Measurements from ENCODE around the gene SRXN1. TPM values are rescaled to one million over a fixed set of nuclear protein-coding genes. Genes with fewer than 3 reads are reported as not detected.

The SRXN1 gene
- total RNA-seq, 5 donors from 2014 or later (not counting 1 experiment from before 2014, with no cell fraction given) = 1.5 to 10.1 (median 7.3) TPM

DNA sequence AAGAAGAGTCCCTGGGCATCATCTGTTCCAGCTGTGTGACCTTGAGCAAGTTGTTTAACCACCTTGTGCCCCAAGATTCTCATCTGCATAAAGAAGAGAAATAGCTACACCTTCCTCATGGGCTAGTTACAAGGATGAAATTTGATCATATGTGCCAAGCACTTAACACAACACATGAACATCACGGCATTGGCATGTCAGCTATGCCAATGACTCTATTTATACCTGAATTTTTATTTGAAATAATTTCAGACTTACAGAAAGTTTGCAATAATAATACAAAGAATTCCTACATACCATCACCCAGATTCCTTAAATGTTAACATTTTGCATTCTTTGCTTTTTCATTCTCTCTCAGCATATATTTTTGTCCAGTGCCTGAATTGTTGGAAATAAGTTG is 21.9 kb downstream of the SRXN1 start:
- Mint-ChIP-seq H3K9me3 (no peaks in the 10 kb centered on the region), H3K4me3 (no peak overlapping the region), H3K27ac (no peak overlapping the region), H3K36me3 (no peaks in the 10 kb centered on the region), H3K4me1 (no peaks in the 10 kb centered on the region), H3K27me3 (peaks cover 18 to 20% of the 10 kb centered on the region in 2 donors)
- Histone ChIP-seq H3K27ac (ENCODE audit: low read length) (no peak overlapping the region), H3K4me1 (ENCODE audit: control insufficient read depth in 1 of 2, extremely low read depth in 1 of 2, insufficient read depth in 2 of 2, low read length in 2 of 2) (no peaks in the 10 kb centered on the region), H3K4me3 (ENCODE audit: control insufficient read depth in 1 of 2, extremely low read depth in 1 of 2, low read length in 1 of 2) (no peak overlapping the region), H3K36me3 (ENCODE audit: control insufficient read depth in 2 of 2, extremely low read depth in 1 of 2, insufficient read depth in 1 of 2, low read length in 1 of 2) (no peaks in the 10 kb centered on the region), H3K9me3 (no peaks in the 10 kb centered on the region), H3K27me3 (replicated peaks in 1 of 2; ENCODE audit: control insufficient read depth in 2 of 2, extremely low read depth in 1 of 2, insufficient read depth in 2 of 2, low read length in 1 of 2) (peaks cover 0 to 25% of the 10 kb centered on the region in 2 experiments)
- ChIA-PET POLR2A (no interaction called here), CTCF (interaction anchor here in 1 of 2 donors (0.7 kb wide), 1 partner anchor 277 kb away, joined by 11 read pairs; no protein-coding TSS in a partner anchor)
- DNase-seq (no peak), ATAC-seq (replicated peaks in 1 of 4) (no peak)
- WGBS (ENCODE audit: insufficient coverage) = no CpG with 5 or more reads among the region's 1 CpG

DNA sequence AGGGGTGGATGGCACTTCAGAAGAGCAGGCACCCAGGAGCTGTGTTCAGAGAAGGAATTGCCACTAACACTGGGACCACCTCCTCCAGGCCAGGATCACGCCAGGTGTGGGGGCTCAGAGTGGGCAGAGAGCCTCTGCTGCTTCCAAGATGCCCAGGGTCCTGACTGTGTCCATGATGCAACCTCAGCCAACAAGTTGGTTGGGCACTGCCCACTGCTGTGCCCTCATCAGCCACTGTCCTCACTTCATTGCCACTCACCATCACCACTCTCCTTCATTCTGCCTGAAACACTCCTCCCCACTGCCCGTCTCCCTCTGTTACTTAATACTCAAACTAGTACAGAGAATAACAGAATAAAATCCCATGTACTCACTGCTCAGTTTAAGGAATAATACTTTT is 26.4 kb downstream of the SRXN1 start:
- no peak overlapping the region for H3K4me3 ChIP-seq (ENCODE audit: control insufficient read depth in 1 of 2, extremely low read depth in 1 of 2, low read length in 1 of 2)
- ChIA-PET POLR2A (no interaction called here), CTCF (no interaction called here)
- H3K36me3 ChIP-seq (ENCODE audit: control insufficient read depth in 2 of 2, extremely low read depth in 1 of 2, insufficient read depth in 1 of 2, low read length in 1 of 2) = no peaks in the 10 kb centered on the region
- H3K36me3 Mint-ChIP-seq = no peaks in the 10 kb centered on the region
- H3K4me1 Mint-ChIP-seq = no peaks in the 10 kb centered on the region
- H3K27ac ChIP-seq (ENCODE audit: low read length) = no peak overlapping the region
- H3K27me3 ChIP-seq (replicated peaks in 1 of 2; ENCODE audit: control insufficient read depth in 2 of 2, extremely low read depth in 1 of 2, insufficient read depth in 2 of 2, low read length in 1 of 2) = peaks cover 0 to 23% of the 10 kb centered on the region in 2 experiments
- DNase-seq (no peak), ATAC-seq (replicated peaks in 1 of 4) (no peak)
- WGBS (ENCODE audit: insufficient coverage) = no CpG with 5 or more reads among the region's 2 CpGs
- no peak overlapping the region for H3K4me3 Mint-ChIP-seq
- H3K9me3 ChIP-seq = no peaks in the 10 kb centered on the region
- no peaks in the 10 kb centered on the region for H3K4me1 ChIP-seq (ENCODE audit: control insufficient read depth in 1 of 2, extremely low read depth in 1 of 2, insufficient read depth in 2 of 2, low read length in 2 of 2)
- no peak overlapping the region for H3K27ac Mint-ChIP-seq
- peaks cover 0 to 7% (median 2%) of the 10 kb centered on the region in 3 donors for H3K9me3 Mint-ChIP-seq
- H3K27me3 Mint-ChIP-seq = peaks cover 22 to 32% of the 10 kb centered on the region in 2 donors

DNA sequence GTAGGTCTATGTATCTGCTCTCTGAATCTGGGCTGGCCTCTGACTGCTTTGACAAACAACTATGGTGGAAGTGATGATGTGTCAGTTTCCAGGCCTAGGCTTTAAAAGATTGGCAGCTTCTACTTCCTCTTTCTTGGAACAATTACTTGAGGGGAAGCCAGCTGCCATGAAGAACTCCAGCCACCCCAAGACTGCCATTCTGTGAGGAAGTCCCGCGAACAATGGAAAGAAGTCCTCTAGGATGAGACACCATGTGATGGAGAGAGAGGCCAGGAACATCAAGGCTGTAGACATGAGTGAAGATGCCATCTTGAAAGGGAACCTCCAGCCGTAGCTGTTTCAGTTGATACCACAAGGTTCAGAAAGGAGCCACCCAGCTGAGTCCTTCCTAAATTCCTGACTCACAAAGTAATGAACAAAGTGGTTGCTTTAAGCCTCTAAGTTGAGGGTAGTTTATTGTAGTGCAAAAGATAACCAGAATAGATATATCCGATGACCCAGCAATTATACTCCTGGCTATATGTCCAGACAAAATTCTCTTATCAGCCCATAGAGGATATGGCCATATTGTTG is 27.6 kb downstream of the SRXN1 start:
- ATAC-seq (replicated peaks in 1 of 4) (no peak), DNase-seq (no peak)
- H3K9me3 ChIP-seq = no peaks in the 10 kb centered on the region
- ChIA-PET CTCF (no interaction called here), POLR2A (no interaction called here)
- no peaks in the 10 kb centered on the region for H3K36me3 ChIP-seq (ENCODE audit: control insufficient read depth in 2 of 2, extremely low read depth in 1 of 2, insufficient read depth in 1 of 2, low read length in 1 of 2)
- no peak overlapping the region for H3K27ac ChIP-seq (ENCODE audit: low read length)
- no peak overlapping the region for H3K4me3 Mint-ChIP-seq
- no peak overlapping the region for H3K27ac Mint-ChIP-seq
- peaks cover 0 to 7% (median 2%) of the 10 kb centered on the region in 3 donors for H3K9me3 Mint-ChIP-seq
- no peaks in the 10 kb centered on the region for H3K4me1 ChIP-seq (ENCODE audit: control insufficient read depth in 1 of 2, extremely low read depth in 1 of 2, insufficient read depth in 2 of 2, low read length in 2 of 2)
- peaks cover 0 to 30% of the 10 kb centered on the region in 2 experiments for H3K27me3 ChIP-seq (replicated peaks in 1 of 2; ENCODE audit: control insufficient read depth in 2 of 2, extremely low read depth in 1 of 2, insufficient read depth in 2 of 2, low read length in 1 of 2)
- WGBS (ENCODE audit: insufficient coverage) = no CpG with 5 or more reads among the region's 4 CpGs
- peaks cover 32 to 38% of the 10 kb centered on the region in 2 donors for H3K27me3 Mint-ChIP-seq
- no peak overlapping the region for H3K4me3 ChIP-seq (ENCODE audit: control insufficient read depth in 1 of 2, extremely low read depth in 1 of 2, low read length in 1 of 2)
- H3K4me1 Mint-ChIP-seq = no peaks in the 10 kb centered on the region
- H3K36me3 Mint-ChIP-seq = no peaks in the 10 kb centered on the region

DNA sequence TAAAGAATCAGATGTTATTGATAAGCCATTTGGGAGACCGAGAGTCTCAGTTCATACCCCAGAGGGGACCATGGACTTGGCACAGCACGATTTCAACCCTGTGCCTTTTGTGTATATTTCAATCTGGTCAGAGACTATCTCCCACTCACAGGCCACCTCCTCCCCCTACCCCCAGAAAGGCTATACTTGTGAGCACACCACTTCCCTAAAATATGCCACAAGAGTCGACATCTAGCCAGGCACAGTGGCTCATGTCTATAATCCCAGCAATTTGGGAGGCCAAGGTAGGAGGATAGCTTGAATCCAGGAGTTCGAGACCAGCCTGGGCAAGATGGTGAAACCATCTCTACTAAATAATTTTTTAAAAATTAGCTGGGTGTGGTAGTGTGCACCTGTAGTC is 29.3 kb downstream of the SRXN1 start:
- Histone ChIP-seq H3K36me3 (ENCODE audit: control insufficient read depth in 2 of 2, extremely low read depth in 1 of 2, insufficient read depth in 1 of 2, low read length in 1 of 2) (no peaks in the 10 kb centered on the region), H3K27me3 (replicated peaks in 1 of 2; ENCODE audit: control insufficient read depth in 2 of 2, extremely low read depth in 1 of 2, insufficient read depth in 2 of 2, low read length in 1 of 2) (peaks cover 0 to 32% of the 10 kb centered on the region in 2 experiments), H3K9me3 (no peaks in the 10 kb centered on the region), H3K4me1 (ENCODE audit: control insufficient read depth in 1 of 2, extremely low read depth in 1 of 2, insufficient read depth in 2 of 2, low read length in 2 of 2) (no peaks in the 10 kb centered on the region), H3K4me3 (ENCODE audit: control insufficient read depth in 1 of 2, extremely low read depth in 1 of 2, low read length in 1 of 2) (no peak overlapping the region), H3K27ac (ENCODE audit: low read length) (no peak overlapping the region)
- ATAC-seq (replicated peaks in 1 of 4) (no peak), DNase-seq (no peak)
- ChIA-PET POLR2A (no interaction called here), CTCF (no interaction called here)
- Mint-ChIP-seq H3K4me1 (no peaks in the 10 kb centered on the region), H3K27me3 (peaks cover 44 to 47% of the 10 kb centered on the region in 2 donors), H3K36me3 (no peaks in the 10 kb centered on the region), H3K27ac (no peak overlapping the region), H3K9me3 (peaks cover 0 to 7% (median 2%) of the 10 kb centered on the region in 3 donors), H3K4me3 (no peak overlapping the region)
- WGBS (ENCODE audit: insufficient coverage) = 33% methylated on average over 1 of the region's 4 CpGs

DNA sequence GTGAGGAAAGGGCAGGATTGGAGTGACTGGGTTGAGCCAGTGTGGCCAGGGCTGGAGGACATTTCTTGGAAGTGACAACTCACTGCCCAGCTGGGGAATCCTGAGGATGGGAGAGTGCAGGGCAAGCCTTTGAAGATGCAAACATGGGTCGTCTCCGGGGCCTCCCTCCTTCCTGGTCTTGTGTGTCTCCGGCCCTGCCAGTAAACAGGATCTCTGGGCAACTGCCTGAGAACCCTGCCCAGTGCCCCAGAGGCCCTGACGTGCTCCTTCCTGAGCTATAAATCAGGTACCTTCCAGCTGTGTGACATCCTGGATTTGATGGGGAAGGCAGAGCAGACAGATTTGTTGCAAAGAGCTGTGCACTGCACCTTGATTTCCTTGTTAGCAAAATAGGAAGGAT is 30.0 kb downstream of the SRXN1 start:
- Histone ChIP-seq H3K36me3 (ENCODE audit: control insufficient read depth in 2 of 2, extremely low read depth in 1 of 2, insufficient read depth in 1 of 2, low read length in 1 of 2) (no peaks in the 10 kb centered on the region), H3K4me1 (ENCODE audit: control insufficient read depth in 1 of 2, extremely low read depth in 1 of 2, insufficient read depth in 2 of 2, low read length in 2 of 2) (no peaks in the 10 kb centered on the region), H3K27ac (ENCODE audit: low read length) (no peak overlapping the region), H3K9me3 (no peaks in the 10 kb centered on the region), H3K4me3 (ENCODE audit: control insufficient read depth in 1 of 2, extremely low read depth in 1 of 2, low read length in 1 of 2) (no peak overlapping the region), H3K27me3 (replicated peaks in 1 of 2; ENCODE audit: control insufficient read depth in 2 of 2, extremely low read depth in 1 of 2, insufficient read depth in 2 of 2, low read length in 1 of 2) (peaks cover 0 to 32% of the 10 kb centered on the region in 2 experiments)
- Mint-ChIP-seq H3K36me3 (no peaks in the 10 kb centered on the region), H3K27me3 (peaks cover 47 to 53% of the 10 kb centered on the region in 2 donors), H3K4me3 (no peak overlapping the region), H3K27ac (no peak overlapping the region), H3K9me3 (peaks cover 2 to 12% (median 5%) of the 10 kb centered on the region in 3 donors), H3K4me1 (no peaks in the 10 kb centered on the region)
- DNase-seq (no peak), ATAC-seq (replicated peaks in 1 of 4) (no peak)
- ChIA-PET CTCF (no interaction called here), POLR2A (no interaction called here)
- WGBS (ENCODE audit: insufficient coverage) = 29% methylated on average over 4 of the region's 4 CpGs

DNA sequence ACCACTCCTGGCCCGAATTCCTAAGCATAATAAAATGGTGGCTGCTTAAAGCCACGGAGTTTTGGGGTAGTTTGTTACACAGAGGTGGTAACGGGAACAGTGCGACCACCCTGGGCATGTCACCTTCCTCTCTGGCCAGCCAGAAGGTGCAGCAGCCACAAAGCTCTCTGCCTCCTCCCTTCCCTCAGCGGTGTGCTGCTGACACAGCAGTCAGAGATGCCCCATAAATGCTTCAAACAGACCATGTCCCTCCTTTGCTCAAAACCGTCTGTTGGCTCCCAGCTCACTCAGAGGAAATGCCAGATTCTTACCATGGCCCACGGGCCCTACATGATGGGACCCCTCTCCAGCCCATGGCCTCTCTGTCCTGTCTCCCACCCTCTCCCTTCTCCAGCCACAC is 30.8 kb downstream of the SRXN1 start:
- H3K4me3 Mint-ChIP-seq = no peak overlapping the region
- no peak overlapping the region for H3K4me3 ChIP-seq (ENCODE audit: control insufficient read depth in 1 of 2, extremely low read depth in 1 of 2, low read length in 1 of 2)
- no peaks in the 10 kb centered on the region for H3K36me3 ChIP-seq (ENCODE audit: control insufficient read depth in 2 of 2, extremely low read depth in 1 of 2, insufficient read depth in 1 of 2, low read length in 1 of 2)
- no peaks in the 10 kb centered on the region for H3K9me3 ChIP-seq
- peaks cover 3% of the 10 kb centered on the region for H3K36me3 Mint-ChIP-seq
- no peaks in the 10 kb centered on the region for H3K4me1 Mint-ChIP-seq
- DNase-seq (no peak), ATAC-seq (replicated peaks in 1 of 4) (no peak)
- H3K4me1 ChIP-seq (ENCODE audit: control insufficient read depth in 1 of 2, extremely low read depth in 1 of 2, insufficient read depth in 2 of 2, low read length in 2 of 2) = no peaks in the 10 kb centered on the region
- no peak overlapping the region for H3K27ac ChIP-seq (ENCODE audit: low read length)
- peaks cover 55 to 60% of the 10 kb centered on the region in 2 donors for H3K27me3 Mint-ChIP-seq
- peaks cover 0 to 32% of the 10 kb centered on the region in 2 experiments for H3K27me3 ChIP-seq (replicated peaks in 1 of 2; ENCODE audit: control insufficient read depth in 2 of 2, extremely low read depth in 1 of 2, insufficient read depth in 2 of 2, low read length in 1 of 2)
- ChIA-PET CTCF (no interaction called here), POLR2A (no interaction called here)
- WGBS (ENCODE audit: insufficient coverage) = 42% methylated on average over 5 of the region's 7 CpGs
- H3K9me3 Mint-ChIP-seq = peaks cover 9 to 20% (median 10%) of the 10 kb centered on the region in 3 donors
- no peak overlapping the region for H3K27ac Mint-ChIP-seq

Data from T-cell (primary cell).